ENCODE results near the gene TVP23C. TPM values are rescaled to one million over a fixed set of nuclear protein-coding genes. Genes with fewer than 3 reads are reported as not detected.
"Not testable (repeated sequence)": the region's sequence is repeated elsewhere in the genome, so short reads cannot be mapped to it uniquely, and the experiment has no call there.

TVP23C gene
- polyA plus RNA-seq, 4 donors, result 1.9 to 12.8 (median 3.3) TPM

GRCh38 chr17:15576848-15577247 is 13.6 kb upstream of the TVP23C start:
- H3K9me3 ChIP-seq (ENCODE audit: control insufficient read depth in 2 of 2, insufficient read depth in 1 of 2, low read depth in 1 of 2, low read length in 1 of 2); H3K27ac ChIP-seq (ENCODE audit: low read depth in 1 of 3, low read length in 2 of 3); H3K4me1 ChIP-seq (ENCODE audit: control insufficient read depth in 3 of 3, insufficient read depth in 2 of 3, low read depth in 1 of 3, low read length in 2 of 3); DNase-seq; FAIRE-seq; H3K27me3 ChIP-seq (ENCODE audit: control insufficient read depth in 3 of 3, insufficient read depth in 3 of 3, low read length in 3 of 3); H3K4me3 ChIP-seq (ENCODE audit: low read depth in 1 of 3, low read length in 3 of 3); H3K36me3 ChIP-seq (ENCODE audit: control insufficient read depth in 3 of 3, insufficient read depth in 2 of 3, low read depth in 1 of 3, low read length in 3 of 3): not testable (repeated sequence)
- WGBS, 3 donors, result no CpG with 5 or more reads among the region's 1 CpG

DNA sequence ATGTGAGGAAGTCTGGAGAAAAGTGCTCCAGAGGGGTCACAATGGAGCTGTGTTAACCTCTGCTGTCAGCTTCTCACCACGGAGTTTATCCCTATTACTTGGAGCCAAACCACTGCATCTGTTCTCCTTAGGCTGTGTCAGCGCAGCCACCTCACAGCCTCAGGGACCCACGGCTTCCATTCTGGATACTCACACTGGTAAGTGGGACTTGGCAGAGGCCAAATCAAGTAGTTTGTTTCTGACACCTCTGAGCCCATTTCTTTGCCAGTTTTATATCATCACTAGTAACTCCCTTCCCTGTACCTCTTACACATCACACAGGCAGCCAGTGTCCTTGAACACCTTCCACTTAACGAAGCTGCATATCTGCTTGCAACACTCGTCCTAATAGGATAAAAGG is 11.4 kb upstream of the TVP23C start:
- not testable (repeated sequence) for DNase-seq; H3K4me3 ChIP-seq (ENCODE audit: low read depth in 1 of 3, low read length in 3 of 3); FAIRE-seq; H3K4me1 ChIP-seq (ENCODE audit: control insufficient read depth in 3 of 3, insufficient read depth in 2 of 3, low read depth in 1 of 3, low read length in 2 of 3); H3K9me3 ChIP-seq (ENCODE audit: control insufficient read depth in 2 of 2, insufficient read depth in 1 of 2, low read depth in 1 of 2, low read length in 1 of 2); H3K27me3 ChIP-seq (ENCODE audit: control insufficient read depth in 3 of 3, insufficient read depth in 3 of 3, low read length in 3 of 3); H3K36me3 ChIP-seq (ENCODE audit: control insufficient read depth in 3 of 3, insufficient read depth in 2 of 3, low read depth in 1 of 3, low read length in 3 of 3); H3K27ac ChIP-seq (ENCODE audit: low read depth in 1 of 3, low read length in 2 of 3)
- WGBS, 3 donors, result 78 to 96% (median 91%) methylated on average over 2 of the region's 5 CpGs

DNA sequence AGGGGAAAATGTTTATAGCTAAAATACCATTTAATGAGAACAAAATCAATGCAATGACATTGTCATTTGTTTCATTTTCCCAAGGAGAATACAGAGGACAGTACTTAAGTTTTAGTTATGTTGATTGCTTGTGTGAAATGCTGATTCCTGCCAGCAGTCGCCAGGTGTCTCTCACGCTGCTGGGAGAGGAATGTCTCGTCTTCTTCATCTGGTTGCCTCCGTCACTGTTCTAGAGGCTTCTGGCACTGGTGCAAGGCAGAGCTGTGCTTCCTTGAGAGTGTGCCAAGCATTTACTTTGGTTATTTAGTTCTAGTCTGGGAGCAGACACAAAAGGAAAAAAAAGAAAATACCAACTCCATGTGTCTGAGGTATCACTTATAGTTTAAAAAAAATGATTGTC is 10.6 kb upstream of the TVP23C start:
- not testable (repeated sequence) for H3K9me3 ChIP-seq (ENCODE audit: control insufficient read depth in 2 of 2, insufficient read depth in 1 of 2, low read depth in 1 of 2, low read length in 1 of 2); H3K36me3 ChIP-seq (ENCODE audit: control insufficient read depth in 3 of 3, insufficient read depth in 2 of 3, low read depth in 1 of 3, low read length in 3 of 3); H3K27ac ChIP-seq (ENCODE audit: low read depth in 1 of 3, low read length in 2 of 3); H3K4me1 ChIP-seq (ENCODE audit: control insufficient read depth in 3 of 3, insufficient read depth in 2 of 3, low read depth in 1 of 3, low read length in 2 of 3); H3K4me3 ChIP-seq (ENCODE audit: low read depth in 1 of 3, low read length in 3 of 3); H3K27me3 ChIP-seq (ENCODE audit: control insufficient read depth in 3 of 3, insufficient read depth in 3 of 3, low read length in 3 of 3); FAIRE-seq
- peak; percentile 16 to 49 for DNase-seq
- 36 to 40% methylated on average over 4 of the region's 4 CpGs; no CpG with 5 or more reads in 1 of the 3 donors for WGBS, 3 donors

DNA sequence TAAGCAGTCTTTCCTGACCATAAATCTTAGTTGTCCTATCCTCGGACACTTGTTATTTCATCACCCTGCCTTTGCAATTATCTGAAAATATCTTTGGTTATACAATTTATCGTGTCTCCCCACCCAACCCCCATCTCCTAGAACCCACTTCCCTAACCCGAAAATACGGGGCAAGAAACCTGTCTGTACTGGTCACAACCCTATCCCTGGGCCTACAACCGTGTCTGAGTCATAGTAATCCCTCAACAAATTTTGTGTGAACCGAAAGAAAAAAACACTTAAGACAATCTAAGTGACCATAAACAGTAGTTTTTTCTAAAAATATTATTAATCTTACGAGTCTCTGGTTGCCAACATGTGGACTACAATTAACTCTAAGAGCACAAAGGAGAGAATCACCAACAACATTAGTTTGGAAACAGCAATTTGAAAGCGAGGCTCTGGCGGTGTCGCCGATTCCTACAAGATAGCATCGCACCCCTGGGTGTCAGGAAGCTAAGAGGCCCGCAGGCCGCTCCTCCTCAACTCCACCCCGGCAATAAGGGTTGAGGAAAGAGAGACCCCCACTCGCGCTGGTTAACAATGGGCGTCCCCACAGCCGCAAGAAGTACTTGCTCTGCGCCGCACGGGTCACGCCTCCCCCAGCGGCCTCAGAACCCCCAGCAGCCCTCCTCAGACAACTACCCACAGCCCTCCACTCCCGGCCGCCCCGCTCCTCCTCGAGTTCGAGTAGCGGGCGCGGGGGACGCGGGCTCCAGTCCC is 489 bp downstream of the TVP23C start:
- FAIRE-seq; H3K9me3 ChIP-seq (ENCODE audit: control insufficient read depth in 2 of 2, insufficient read depth in 1 of 2, low read depth in 1 of 2, low read length in 1 of 2); H3K36me3 ChIP-seq (ENCODE audit: control insufficient read depth in 3 of 3, insufficient read depth in 2 of 3, low read depth in 1 of 3, low read length in 3 of 3); H3K27me3 ChIP-seq (ENCODE audit: control insufficient read depth in 3 of 3, insufficient read depth in 3 of 3, low read length in 3 of 3); H3K4me1 ChIP-seq (ENCODE audit: control insufficient read depth in 3 of 3, insufficient read depth in 2 of 3, low read depth in 1 of 3, low read length in 2 of 3): not testable (repeated sequence)
- WGBS, 3 donors, result 6 to 12% (median 10%) methylated on average over 6 to 32 of the region's 34 CpGs
- Histone ChIP-seq H3K4me3 (ENCODE audit: low read depth in 1 of 3, low read length in 3 of 3) (peak overlapping the region; percentile 36 to 83 (median 82)), H3K27ac (ENCODE audit: low read depth in 1 of 3, low read length in 2 of 3) (peak overlapping the region; percentile 68 to 85 (median 77))
- DNase-seq, result peak in 1 of 2 donors; percentile 2

DNA sequence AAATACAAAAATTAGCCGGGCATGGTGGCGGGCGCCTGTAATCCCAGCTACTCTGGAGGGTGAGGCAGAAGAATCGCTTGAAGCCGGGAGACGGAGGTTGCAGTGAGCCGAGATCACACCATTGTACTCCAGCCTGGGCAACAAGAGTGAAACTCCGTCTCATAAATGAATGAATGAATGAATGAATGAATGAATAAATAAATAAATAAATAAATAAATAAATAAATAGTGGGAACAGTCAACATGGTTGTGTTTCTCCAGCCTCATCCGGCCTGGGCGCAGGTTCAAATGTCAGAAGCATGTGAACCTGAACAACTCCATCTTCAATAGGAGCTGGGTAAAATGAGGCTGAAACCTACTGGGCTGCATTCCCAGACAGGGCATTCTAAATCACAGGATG is 1.8 kb downstream of the TVP23C start:
- WGBS, 3 donors, result 96% methylated on average over 10 of the region's 10 CpGs
- not testable (repeated sequence) for H3K27ac ChIP-seq (ENCODE audit: low read depth in 1 of 3, low read length in 2 of 3); H3K9me3 ChIP-seq (ENCODE audit: control insufficient read depth in 2 of 2, insufficient read depth in 1 of 2, low read depth in 1 of 2, low read length in 1 of 2); FAIRE-seq; H3K4me1 ChIP-seq (ENCODE audit: control insufficient read depth in 3 of 3, insufficient read depth in 2 of 3, low read depth in 1 of 3, low read length in 2 of 3); H3K4me3 ChIP-seq (ENCODE audit: low read depth in 1 of 3, low read length in 3 of 3); H3K27me3 ChIP-seq (ENCODE audit: control insufficient read depth in 3 of 3, insufficient read depth in 3 of 3, low read length in 3 of 3); DNase-seq; H3K36me3 ChIP-seq (ENCODE audit: control insufficient read depth in 3 of 3, insufficient read depth in 2 of 3, low read depth in 1 of 3, low read length in 3 of 3)

- DNase-seq; H3K9me3 ChIP-seq (ENCODE audit: control insufficient read depth in 2 of 2, insufficient read depth in 1 of 2, low read depth in 1 of 2, low read length in 1 of 2); H3K27me3 ChIP-seq (ENCODE audit: control insufficient read depth in 3 of 3, insufficient read depth in 3 of 3, low read length in 3 of 3); H3K36me3 ChIP-seq (ENCODE audit: control insufficient read depth in 3 of 3, insufficient read depth in 2 of 3, low read depth in 1 of 3, low read length in 3 of 3); H3K27ac ChIP-seq (ENCODE audit: low read depth in 1 of 3, low read length in 2 of 3); H3K4me1 ChIP-seq (ENCODE audit: control insufficient read depth in 3 of 3, insufficient read depth in 2 of 3, low read depth in 1 of 3, low read length in 2 of 3); H3K4me3 ChIP-seq (ENCODE audit: low read depth in 1 of 3, low read length in 3 of 3); FAIRE-seq: not testable (repeated sequence)
- 87 to 91% (median 90%) methylated on average over 3 to 5 of the region's 5 CpGs for WGBS, 3 donors
Measured at GRCh38 chr17:15558403-15559105, 4.7 kb downstream of the TVP23C start.

GRCh38 chr17:15557334-15557832 is 5.9 kb downstream of the TVP23C start:
- H3K9me3 ChIP-seq (ENCODE audit: control insufficient read depth in 2 of 2, insufficient read depth in 1 of 2, low read depth in 1 of 2, low read length in 1 of 2); FAIRE-seq; H3K27me3 ChIP-seq (ENCODE audit: control insufficient read depth in 3 of 3, insufficient read depth in 3 of 3, low read length in 3 of 3); H3K4me1 ChIP-seq (ENCODE audit: control insufficient read depth in 3 of 3, insufficient read depth in 2 of 3, low read depth in 1 of 3, low read length in 2 of 3); DNase-seq; H3K4me3 ChIP-seq (ENCODE audit: low read depth in 1 of 3, low read length in 3 of 3); H3K36me3 ChIP-seq (ENCODE audit: control insufficient read depth in 3 of 3, insufficient read depth in 2 of 3, low read depth in 1 of 3, low read length in 3 of 3); H3K27ac ChIP-seq (ENCODE audit: low read depth in 1 of 3, low read length in 2 of 3): not testable (repeated sequence)
- 75 to 87% (median 76%) methylated on average over 4 of the region's 5 CpGs for WGBS, 3 donors

DNA sequence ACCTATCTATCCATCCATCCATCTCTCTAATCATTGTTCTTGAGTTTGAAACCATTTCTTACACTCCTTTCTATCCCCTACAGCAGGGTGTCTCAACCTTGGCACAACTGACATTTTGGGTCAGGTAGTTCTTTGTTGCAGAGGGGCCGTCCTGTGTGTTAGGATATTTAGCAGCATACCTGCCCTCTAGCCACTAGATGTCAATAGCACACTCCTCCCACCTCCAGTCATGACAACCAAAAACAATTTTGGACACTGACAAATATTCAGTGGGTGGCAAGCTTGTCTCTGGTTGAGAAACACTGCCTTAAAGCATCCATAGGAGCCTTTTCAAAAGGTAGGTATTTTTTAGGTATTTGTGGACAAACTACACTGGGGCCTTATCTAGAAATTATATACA is 10.4 kb downstream of the TVP23C start:
- not testable (repeated sequence) for DNase-seq; H3K36me3 ChIP-seq (ENCODE audit: control insufficient read depth in 3 of 3, insufficient read depth in 2 of 3, low read depth in 1 of 3, low read length in 3 of 3); H3K27ac ChIP-seq (ENCODE audit: low read depth in 1 of 3, low read length in 2 of 3); H3K4me1 ChIP-seq (ENCODE audit: control insufficient read depth in 3 of 3, insufficient read depth in 2 of 3, low read depth in 1 of 3, low read length in 2 of 3); H3K27me3 ChIP-seq (ENCODE audit: control insufficient read depth in 3 of 3, insufficient read depth in 3 of 3, low read length in 3 of 3); H3K9me3 ChIP-seq (ENCODE audit: control insufficient read depth in 2 of 2, insufficient read depth in 1 of 2, low read depth in 1 of 2, low read length in 1 of 2); FAIRE-seq; H3K4me3 ChIP-seq (ENCODE audit: low read depth in 1 of 3, low read length in 3 of 3)
- WGBS, 3 donors, result 40 to 50% methylated on average over 1 of the region's 1 CpG; no CpG with 5 or more reads in 1 of the 3 donors

Data from small intestine (tissue), 7 donors.